Neural progenitor cell (in vitro differentiated cells): ENCODE measurements around the gene TMEM120B.

ENCODE experiments used
- CTCF ChIP-seq: fragments of 200-600 bp; sonication (generic); IDR thresholded peaks from 2 replicates; pipeline ENCODE4 v1.5.1; 2017; ENCODE audit warnings: antibody characterized with exemption, mild to moderate bottlenecking
- EZH2 ChIP-seq: fragments of 200-600 bp; sonication (generic); IDR thresholded peaks from 2 replicates; pipeline ENCODE4 v1.6.1; 2017; ENCODE audit warnings: antibody characterized with exemption, mild to moderate bottlenecking, moderate library complexity

- TF ChIP-seq EZH2 (no peak), CTCF (no peak)
These were observed 99.8 kb downstream of the TMEM120B start for GRCh38 chr12:121812320-121812871.
